Hematopoietic multipotent progenitor cell treated with erythropoietin and hydrocortisone succinate and interleukin-3 and kit ligand, for 6 days (in vitro differentiated cells): ENCODE results near the gene PTK6.
"Not testable (repeated sequence)": the region's sequence is repeated elsewhere in the genome, so short reads cannot be mapped to it uniquely, and the experiment has no call there.

ENCODE experiments used
- DNase-seq: peaks from one replicate; pipeline ENCODE4 v3.0.0-alpha.2; 2015

The PTK6 gene

GRCh38 chr20:63568986-63569949 is 32.1 kb upstream of the PTK6 start:
- DNase-seq, result peak; percentile 23

GRCh38 chr20:63568170-63568981 is 31.2 kb upstream of the PTK6 start:
- no peak for DNase-seq

DNA sequence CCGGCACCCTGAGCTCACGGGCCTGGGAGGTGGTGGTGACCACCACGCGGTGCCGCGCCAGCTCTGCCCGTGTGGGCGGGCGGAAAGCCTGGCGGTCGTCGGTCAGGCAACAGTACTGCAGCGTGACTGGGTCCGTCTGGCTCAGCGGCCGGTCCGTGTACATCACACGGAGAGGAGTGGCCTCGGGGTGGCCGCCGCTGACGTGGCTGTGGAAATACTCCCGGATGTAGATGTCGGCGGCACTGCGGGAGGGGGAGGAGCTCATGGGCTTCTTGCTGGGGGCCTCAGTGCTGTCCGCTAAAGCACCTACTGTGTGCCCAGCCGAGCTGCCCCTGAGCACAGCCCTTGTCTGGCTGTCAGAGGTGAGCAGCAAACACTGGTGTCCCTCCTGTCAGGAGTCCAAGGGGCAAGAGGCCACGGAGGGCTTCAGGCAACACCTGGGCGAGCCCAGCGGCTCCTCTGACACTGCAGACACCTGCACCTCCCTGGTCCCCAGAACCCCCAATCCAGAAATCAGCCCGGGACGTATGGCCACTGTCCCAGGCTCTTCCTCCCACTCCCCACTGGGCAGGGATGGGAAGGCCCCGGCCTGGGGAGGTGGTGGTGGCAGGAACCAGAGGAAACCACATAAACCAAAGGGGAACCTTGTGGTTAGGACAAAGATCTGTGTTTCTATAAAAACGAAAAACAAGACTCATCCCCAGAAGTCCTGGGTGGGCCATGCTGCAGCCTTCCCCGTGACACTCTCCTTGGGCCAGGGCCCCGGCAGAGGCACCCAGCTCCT is 30.4 kb upstream of the PTK6 start:
- DNase-seq, result peak; percentile 76

- peak; percentile 38 for DNase-seq
Measured at GRCh38 chr20:63567136-63567385, 29.9 kb upstream of the PTK6 start.

DNA sequence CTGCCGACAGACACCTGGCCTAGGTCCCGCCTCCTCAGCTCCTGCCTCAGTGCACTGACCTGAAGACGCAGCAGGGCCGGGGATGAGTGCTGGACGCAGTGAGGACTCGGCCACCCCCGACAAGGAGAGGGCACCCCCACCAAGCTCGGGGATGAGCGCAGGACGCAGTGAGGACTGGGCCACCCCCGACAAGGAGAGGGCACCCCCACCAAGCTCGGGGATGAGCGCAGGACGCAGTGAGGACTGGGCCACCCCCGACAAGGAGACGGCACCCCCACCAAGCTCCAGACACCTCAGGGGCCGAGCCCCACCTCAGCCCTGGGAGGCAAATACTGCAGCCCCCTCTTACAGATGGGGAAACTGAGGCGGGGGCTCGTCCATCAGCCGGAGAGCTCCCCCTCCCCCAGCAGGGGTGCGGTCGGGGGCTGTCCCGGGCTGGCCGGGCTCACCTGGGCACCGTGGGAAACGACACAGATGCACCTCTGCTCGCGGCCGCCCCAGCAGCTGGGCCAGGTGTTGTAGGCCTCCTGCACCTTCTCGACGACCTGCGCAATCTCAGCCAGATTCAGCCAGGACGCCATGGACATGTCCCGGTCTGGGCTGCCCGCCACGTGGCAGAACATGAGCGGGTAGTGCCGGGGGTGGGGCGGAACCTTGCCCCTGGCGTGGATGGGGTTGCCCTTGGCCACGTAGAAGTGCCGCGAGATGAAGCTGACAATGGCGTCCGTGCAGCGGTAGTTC is 29.4 kb upstream of the PTK6 start:
- DNase-seq, result no peak

GRCh38 chr20:63565699-63566335 is 28.6 kb upstream of the PTK6 start:
- DNase-seq, result no peak

DNA sequence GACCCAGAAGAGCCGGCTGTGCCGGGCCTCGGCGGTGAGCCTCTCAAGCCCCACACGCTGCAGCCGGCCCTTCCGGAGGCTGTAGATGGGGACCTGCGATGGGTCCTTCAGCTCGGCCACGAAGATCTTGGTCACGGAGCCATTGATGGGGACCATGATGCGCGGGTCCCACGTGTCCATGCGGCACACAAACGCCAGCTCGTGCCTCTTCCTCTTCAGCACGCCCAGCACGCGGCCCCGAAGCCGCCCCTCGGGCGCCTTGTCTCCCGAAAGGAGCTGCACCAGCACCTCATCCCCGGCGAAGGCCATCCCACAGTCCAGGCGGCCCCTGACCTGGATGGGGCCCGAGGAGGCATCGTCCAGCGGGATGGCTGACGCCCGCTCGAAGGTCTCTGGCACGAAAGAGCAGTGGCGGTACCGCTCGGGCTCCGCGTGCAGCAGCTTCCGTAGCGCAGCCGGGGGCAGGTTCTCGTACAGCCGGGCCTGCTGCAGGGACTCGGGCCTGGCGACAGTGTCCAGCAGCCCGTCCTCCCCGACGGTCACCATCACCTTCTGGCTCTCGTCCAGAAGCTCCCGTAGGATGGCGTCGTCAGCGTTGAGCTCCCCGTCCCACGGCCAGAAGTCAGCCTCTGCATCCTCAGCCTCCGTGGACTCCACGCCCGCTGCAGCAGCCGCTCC is 28.0 kb upstream of the PTK6 start:
- DNase-seq, result no peak

DNA sequence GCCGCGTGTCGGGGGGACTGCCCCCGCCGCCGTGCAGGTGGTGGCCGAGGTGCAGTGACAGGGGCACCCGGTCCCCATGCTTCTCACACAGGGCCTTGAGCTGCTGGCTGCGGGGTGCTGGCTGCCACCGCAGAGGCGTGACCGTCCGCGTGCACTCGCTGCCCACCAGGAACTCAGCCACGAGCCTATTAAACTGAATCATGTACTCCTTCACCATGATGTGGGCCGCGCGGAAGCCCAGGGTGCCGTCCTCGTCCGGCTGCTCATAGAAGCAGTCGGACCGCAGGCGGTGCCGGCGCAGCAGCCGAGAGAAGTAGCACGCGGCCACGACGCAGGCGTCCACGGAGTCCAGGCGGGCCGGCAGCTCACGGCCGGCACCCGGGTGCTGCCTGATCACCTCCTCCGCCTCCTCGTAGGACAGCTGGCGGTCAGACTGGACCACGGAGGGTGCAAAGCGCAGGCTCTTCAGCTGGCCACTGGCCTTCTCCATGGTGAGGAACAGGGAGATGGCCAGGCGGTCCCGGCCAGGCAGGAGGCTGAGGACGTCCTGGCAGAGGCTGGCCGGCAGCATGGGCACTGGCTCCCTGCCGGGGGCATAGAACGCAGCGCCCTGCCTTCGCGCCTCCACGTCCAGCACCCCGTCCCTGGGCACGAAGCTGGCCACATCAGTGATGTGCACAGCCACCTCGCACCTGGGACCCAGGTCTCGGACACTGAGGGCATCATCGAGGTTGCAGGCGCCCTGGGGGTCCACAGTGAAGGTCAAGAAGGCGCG is 27.0 kb upstream of the PTK6 start:
- DNase-seq, result no peak

GRCh38 chr20:63563225-63563935 is 26.2 kb upstream of the PTK6 start:
- DNase-seq, result no peak

DNA sequence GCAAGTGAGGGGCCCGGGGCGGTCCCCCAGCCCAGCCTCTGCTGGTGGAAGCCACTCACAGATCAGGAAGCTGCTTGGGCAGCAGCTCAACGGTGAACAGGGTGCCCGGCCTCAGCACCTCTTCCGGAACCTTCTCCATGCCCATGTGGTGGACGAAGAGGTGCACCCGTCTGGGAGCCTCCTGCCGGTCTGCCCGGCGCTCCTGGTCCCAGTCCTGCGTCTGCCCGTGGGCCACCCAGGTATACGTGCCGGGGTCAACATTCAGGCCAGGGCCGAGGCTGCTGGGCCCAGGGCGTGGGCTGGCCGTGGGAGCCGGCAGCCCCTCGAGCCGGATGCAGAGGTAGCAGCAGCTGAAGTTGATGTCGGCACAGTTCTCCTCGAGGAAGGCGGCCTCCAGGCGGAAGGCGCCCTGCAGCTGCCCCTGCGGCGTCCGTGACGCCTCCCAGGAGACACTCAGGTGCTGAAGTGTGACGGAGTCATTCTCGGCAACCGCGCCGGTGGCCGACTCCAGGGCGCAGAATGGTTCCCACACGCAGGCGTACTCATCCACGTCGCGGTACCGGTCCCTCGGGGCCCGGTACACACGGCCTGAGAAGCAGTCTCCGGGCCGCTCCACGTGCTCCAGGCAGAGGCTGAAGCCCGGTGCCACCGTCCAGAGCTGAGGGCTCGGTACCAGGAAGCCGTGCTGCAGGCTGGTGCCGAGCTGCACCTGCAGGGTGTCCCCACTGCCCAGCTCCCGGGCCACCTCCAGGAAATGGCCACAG is 25.5 kb upstream of the PTK6 start:
- no peak for DNase-seq

GRCh38 chr20:63561624-63562396 is 24.6 kb upstream of the PTK6 start:
- no peak for DNase-seq

DNA sequence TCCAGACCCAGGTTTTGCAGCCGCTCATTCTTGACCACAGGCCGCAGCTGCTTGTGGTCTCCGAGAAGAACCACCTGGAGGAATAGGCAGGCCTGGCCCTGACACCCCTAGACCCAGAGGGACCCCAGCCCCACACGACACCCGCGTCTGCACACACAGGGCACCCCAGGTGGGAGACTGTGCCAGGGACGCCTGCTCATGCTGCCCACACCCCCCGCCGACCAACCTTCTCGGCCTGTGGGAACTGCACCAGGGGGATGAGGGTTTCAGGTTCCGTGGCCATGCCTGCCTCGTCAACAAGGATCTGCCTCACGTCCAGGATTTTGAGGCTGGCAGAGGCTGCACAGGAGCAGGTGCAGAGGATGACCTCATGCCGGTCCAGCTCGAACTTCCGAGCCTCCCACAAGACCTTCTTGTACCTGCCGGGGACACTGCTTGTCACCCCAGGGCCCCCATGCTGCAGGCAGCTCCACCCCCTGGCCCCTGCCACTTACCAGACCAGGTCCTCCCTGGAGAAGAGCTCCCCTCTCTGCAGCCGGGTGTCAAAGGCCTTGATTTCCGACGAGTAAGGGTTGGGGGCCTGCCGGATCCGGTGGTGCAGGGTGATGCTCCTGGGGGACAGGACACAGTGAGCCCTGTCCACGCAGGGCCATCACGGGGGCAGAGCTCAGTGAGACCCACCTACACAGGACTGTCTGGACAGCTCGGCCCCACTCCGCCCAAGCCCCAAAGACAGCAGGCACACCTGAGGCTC is 23.9 kb upstream of the PTK6 start:
- DNase-seq, result no peak

DNA sequence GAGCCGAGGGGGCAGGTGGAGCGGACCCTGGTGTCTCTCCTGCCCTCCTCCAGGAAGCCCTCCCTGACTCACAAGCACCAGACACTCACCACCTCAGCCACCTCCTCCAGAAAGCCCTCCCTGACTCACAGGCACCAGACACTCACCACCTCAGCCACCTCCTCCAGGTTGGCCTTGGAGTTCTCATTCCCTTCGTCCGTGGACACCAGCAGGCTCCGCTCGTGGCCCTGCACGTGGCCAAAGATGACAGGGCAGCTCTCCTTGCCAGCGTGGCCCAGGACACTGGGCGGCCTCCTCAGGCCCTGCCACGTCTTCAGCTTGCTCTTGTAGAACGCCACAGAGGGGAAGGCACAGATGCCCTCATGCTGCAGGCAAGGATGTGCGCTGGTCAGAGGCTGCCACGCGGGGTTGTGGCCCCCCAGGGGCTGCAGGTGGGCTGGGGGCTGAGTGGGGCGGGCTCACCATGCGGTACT is 23.2 kb upstream of the PTK6 start:
- no peak for DNase-seq

- DNase-seq, result not testable (repeated sequence)
Measured at GRCh38 chr20:63559485-63560332, 22.5 kb upstream of the PTK6 start.

DNA sequence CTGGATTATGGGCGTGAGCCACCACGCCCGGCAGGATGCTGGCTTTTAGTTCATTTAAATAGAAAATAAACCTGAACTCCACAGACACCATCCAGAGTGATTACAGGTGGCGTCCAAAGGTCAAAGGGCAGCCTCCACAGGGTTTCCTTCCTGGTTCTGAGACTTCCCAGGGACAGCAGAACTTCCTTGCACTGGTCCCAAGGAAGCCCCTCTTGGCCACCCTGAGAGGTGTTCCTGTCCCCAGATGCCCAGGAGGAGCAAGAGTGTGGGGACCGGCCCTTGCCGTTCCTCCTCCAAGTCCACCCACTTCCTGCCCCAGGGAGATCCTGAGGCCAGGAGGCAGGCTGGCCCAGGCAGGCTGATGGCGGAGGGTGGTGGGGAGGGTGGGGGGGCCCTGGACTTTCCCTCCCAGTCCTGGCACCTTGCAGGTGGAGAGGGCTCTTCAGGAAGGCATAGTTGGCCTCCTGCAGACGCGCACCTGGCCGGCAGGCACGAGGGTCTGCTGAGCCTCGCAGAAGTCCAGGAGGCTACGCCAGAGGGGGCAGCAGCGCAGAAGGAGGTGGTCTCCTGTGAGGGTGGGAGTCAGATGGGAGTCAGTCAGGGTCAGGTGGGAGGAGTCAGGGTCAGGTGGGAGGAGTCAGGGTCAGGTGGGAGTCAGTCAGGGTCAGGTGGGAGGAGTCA is 21.8 kb upstream of the PTK6 start:
- no peak for DNase-seq

DNA sequence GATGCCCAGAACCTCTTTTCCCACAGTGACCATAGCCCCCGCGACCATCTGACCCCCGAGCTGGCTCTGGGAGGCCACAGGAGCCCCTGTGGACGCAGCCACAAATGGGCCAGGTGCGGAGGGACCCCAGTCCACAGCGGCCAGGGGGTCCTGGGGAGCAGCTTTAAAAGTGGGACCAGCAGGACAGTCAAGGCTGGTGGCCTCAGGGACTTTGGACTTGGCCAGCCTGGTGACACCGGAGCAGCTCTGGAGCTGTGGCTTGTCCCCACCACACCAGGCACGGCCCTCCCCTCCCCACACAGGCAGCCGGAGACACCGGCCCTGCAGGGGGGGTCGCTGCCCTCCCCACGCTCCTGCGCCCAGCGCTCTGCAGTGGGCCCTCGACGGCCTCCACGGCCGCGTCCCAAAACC is 20.3 kb upstream of the PTK6 start:
- DNase-seq, result no peak
